Stimulated activated naive CD8-positive, alpha-beta T cell treated with anti-CD3 and anti-CD28 coated beads, Interleukin-15, Interleukin-2, amounts not matched to agents 100 U/mL and 50 U/mL, for 24 hours (primary cell): ENCODE results near the gene ATMIN.

Experiments used
- ATAC-seq: fragments of 150-1000 bp; cut with Tn5 transposase; one replicate; pipeline ENCODE4 v1.10.0; 2021
- DNase-seq: peaks from one replicate; pipeline ENCODE4 v3.0.0; 2021

Gene ATMIN

DNA sequence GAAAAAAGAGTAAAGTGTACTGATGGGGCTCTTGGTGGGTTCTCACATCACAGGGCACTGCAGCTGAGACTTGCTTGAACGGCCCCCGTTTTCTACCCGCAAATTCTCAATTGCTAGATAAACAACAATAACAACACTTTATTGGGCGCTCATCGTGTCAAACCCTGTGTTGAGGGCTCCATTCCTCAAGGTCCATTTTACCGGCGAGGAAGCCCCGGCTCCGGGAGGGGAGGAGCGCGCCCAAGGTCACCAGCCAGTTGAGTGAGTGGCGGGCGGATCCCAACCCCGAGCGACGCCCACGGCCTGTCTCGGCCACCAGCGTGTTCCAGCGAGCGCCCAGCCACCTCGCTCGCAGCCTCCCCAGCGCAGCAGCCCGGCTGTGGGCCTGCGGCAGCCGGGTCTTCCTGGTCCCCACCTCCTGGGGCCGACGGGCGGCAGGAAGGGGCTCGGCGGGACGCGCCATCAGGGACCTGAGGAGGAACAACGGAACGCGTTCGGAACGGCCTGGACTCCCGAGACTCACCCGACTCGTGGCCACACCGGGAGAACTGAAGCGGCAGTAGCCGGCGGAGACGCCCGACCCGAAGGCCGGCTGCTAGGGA, 29.3 kb upstream of the ATMIN start:
- ATAC-seq (peak; percentile 38), DNase-seq (peak; percentile 79)

DNA sequence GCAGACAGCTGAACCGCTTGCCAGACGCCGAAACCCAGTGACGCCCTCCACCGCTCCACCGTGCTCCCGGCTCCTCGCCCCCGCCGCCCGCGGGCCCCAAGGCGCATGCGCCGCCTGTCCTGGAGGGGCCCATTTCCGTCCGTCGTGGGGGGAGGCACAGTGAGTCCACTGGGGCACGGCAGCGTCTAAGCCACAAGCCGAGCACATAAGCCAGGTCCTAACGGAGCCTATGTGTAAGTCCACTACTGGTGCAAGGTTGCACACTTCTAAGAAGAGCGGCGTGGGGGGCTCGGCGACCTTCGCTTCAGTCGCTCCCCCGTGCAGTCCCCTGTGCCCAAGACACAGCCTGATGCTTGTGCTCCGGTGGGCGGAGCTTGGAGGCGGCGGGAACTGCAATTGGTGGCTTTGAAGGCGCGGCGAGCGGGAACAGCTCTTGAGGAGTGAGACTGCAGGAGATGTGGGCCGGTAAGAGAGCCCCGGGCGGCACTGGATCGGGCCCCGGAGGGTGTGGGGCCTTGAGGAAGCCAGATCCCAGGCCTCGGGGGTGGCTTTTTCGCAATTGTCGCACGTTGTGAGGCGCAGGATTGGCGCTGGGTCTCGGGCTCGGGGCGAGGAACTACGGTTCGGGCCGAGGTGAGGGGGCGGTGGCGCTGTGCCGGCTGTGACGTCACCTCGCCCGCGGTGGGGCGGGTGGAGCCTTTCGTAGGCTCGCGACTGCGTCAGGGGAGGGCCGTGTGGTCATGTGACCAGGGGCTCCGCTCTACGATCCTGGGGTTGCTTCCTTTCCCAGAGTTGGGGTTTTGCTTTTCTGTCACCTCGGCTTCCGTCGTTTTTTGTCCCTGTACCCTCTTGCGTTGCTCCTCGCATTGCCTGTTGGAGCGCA, 28.6 kb upstream of the ATMIN start, which contains the start of the genes CENPN and CMC2:
Gene CENPN (plus strand): TSS at position 402 of the 883 bp plus-strand sequence. CDS start 4,726 bp downstream, outside the sequence.
Gene CMC2 (minus strand): TSS at position 73 of the 883 bp plus-strand sequence. CDS start 9,491 bp downstream, outside the sequence.
- ATAC-seq (peak; percentile 90), DNase-seq (peak; percentile 95)

GRCh38 chr16:81008505-81008789, 27.2 kb upstream of the ATMIN start:
- no peak for DNase-seq

DNA sequence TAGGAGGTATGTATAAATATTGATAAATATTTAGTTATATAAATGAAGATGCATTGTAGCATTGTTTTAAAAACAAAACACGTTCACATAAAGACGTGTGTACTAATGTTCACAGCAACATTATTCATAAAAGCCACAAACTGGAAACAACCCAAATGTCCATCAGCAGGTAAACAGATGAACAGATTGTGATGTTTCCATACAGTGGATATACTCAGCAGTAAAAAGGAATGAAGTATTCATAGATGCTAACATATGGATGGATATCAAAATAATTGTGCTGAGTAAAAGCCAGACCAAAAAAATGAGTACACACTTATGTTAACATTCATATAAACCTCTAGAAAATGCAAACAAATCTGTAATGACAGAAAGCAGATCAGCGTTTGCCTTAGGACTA, 22.7 kb upstream of the ATMIN start:
- no peak for DNase-seq
- ATAC-seq, result no peak

More at GRCh38 chr16:81008505-81008789, 27.2 kb upstream of the ATMIN start:
- no peak for ATAC-seq

- DNase-seq (no peak), ATAC-seq (no peak)
Measured at GRCh38 chr16:81014672-81015071, 21.0 kb upstream of the ATMIN start.

- ATAC-seq (no peak), DNase-seq (no peak)
Measured at GRCh38 chr16:81018496-81018895, 17.1 kb upstream of the ATMIN start.

- DNase-seq, result no peak
- ATAC-seq, result no peak
Measured at GRCh38 chr16:81026429-81026828, 9.2 kb upstream of the ATMIN start.

DNA sequence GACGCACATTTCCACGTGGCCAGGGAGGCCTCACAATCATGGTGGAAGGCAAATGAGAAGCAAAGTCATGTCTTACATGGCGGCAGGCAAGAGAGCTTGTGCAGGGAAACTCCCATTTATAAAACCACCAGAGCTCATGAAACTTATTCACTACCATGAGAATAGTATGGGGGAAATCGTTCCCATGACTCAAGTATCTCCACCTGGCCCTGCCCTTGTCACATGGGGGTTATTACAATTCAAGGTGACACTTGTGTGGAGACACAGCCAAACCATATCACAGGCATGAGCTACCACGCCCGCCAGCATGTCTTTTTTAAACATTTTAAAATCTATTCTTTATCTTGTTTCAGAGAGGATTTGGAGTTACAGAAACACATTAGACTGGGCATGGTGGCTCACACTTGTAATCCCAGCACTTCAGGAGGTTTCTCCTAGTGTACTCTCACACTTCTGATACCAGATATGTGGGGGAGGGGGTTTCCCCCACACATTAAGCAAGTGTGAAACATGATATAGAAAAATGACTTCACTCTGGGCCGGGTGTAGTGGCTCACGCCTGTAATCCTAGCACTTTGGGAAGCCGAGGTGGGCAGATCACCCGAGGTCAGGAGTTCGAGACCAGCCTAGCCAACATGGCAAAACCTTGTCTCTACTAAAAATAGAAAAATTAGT, 5.6 kb upstream of the ATMIN start:
- peak; percentile 59 for ATAC-seq

GRCh38 chr16:81035975-81036750, 521 bp downstream of the ATMIN start:
- ATAC-seq (peak; percentile 73), DNase-seq (peak; percentile 48)

More for the DNA sequence above, 5.6 kb upstream of the ATMIN start:
- peak; percentile 10 for DNase-seq

DNA sequence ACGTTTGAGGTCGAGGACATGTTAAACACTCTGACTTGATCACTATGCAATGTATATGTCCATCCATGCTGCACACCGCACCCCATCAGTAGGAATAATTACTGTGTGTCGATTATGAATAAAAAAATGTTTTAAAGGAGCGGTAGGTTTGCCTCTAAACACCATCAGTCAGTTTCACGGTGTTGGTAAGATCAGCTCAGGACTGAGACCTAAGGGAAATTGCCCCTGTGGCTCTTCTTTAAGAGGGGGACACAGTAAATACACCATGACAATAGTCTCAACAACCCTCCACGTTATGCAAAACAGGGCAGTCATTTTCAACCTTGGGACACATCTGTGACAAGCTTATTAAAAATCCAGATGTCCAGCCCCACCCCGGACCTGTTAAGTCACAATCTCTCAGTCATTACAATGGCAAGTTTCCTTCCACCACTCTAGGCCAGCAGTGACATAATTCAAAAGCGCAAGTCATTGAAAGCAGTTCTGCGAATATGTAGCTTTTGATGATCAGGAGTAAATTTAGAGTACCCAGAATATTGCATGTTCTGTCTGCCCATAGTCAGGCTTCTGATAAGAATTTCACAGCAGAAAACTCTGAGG, 1.2 kb downstream of the ATMIN start:
- DNase-seq (no peak), ATAC-seq (no peak)

GRCh38 chr16:81040131-81040530, 4.5 kb downstream of the ATMIN start:
- ATAC-seq, result no peak
- no peak for DNase-seq

- DNase-seq, result no peak
- ATAC-seq, result no peak
Measured at GRCh38 chr16:81040842-81041241, 5.2 kb downstream of the ATMIN start.

DNA sequence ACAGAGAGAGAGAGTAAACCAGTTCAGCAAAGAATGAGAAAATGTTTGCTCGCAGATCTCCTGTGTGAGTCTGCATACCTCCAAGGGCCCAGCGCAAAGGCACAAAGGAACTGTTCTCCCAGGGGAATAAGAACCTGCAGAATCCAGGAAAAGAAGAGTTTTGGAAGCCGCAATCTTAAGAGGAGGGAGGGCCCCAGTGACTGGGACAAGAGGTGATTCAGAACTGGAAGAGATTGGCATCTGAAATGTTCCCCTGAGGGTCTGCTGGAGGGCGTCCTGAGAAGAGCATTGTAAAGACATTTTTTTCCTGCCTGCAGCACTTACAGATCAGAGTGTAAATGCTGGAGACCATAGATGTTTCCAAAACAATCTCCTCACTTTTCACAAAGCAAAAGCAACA, 6.1 kb downstream of the ATMIN start:
- ATAC-seq (no peak), DNase-seq (no peak)

DNA sequence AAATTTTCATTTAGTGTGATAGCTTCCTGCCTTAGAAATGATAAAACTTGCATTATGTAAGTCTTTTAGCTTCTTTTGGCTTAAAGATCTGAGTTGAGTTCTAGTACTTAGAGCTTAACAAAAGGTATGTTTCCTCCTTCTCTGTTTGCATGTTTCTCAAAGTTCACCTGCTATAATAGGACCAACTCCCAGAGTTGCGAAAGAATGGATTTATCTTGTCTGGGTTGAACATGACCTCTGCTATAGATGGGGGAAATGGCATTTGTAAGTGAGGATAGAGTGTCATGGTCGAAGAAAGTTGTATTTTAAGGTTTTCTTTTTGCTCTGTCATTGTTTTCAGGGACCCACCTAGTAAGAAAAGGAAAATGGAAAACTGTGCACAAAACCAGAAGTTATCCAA, 7.2 kb downstream of the ATMIN start:
- DNase-seq (no peak), ATAC-seq (no peak)

- no peak for ATAC-seq
- DNase-seq, result no peak
Measured at GRCh38 chr16:81053761-81054160, 18.1 kb downstream of the ATMIN start.

DNA sequence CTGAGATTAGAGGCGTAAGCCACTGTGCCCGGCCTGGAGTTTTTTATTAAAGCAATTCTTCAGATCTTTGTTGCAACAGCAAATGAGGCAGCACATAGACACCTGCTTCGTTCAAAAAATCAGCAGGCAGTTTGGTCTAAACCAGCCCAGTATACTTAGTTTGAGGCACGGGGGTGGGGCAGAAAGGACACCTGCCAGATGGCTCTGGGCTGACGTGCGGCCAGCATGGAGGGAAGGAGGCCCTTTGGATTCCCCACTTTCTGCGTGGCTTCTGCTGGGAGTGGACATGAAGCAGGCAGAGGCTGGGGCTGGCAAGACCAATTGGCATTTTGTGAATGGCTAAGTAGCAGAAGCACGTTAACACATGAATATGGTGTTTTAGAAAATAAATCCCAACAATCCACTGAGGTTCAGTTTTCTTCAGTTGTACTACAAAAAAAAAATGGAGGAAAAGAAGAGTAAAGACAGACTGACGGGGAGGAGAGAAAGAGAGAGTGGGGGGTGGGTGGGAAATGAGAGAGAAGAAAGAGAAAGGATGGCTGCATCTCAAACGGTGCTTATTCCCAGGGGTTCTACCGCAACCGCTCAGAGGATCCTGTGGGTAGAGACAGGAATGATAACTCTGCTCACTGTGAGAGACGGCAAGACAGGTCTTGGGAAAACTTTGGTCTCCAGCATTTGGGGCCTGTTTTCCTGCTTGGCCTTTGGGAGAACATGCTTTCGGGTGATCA, 25.1 kb downstream of the ATMIN start:
- ATAC-seq (no peak), DNase-seq (no peak)

DNA sequence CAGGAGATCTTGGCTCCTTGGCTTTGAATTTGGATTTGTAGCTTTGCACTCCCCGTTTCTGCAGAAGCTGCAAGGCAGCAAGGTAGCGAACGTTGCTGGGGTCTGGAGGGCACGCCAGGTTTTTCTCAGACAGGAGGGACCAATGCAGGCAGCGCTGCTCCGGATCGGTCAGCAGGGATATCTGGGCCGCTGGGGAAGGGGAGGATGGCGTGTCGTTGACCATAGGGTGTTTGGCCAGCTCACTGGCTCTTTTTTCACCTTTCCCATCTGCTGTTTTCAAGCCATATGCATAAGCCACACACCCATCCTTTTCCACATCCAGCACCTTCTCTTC, 25.6 kb downstream of the ATMIN start:
- no peak for DNase-seq
- no peak for ATAC-seq

DNA sequence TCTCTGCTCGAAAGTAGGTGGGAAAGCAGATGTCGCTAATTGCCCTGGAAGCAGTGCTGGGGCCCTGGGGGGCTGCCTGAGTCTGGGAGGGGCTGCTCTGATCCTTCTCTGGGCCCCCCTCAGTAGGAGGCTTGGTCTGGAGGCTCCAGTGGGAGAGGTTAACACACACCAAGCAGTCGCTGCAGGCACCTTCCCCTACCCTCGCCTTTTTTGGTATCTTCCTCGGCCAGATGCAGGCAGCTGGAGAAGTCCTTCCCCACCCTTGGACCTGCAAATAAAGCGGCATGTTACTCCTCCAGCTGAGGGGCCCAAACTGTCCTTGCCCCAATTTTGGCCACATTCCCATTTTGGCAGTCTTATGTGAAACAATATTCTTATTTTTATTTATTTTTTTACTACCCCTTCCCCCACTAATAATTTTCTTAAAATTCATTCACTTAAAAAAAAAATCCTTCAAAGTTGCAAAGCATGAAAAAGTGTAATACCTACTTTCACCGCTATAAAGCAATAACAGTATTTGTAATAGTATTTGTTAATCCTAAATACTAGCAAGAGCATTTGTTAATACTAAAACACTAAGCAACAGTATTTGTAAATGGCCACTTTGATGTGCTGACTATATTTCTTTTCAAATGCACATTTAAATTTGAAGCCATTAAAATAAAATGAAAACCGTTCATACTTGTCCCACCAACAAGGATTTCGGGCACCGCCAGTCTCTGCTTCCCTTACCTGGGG, 26.4 kb downstream of the ATMIN start:
- DNase-seq (no peak), ATAC-seq (no peak)

DNA sequence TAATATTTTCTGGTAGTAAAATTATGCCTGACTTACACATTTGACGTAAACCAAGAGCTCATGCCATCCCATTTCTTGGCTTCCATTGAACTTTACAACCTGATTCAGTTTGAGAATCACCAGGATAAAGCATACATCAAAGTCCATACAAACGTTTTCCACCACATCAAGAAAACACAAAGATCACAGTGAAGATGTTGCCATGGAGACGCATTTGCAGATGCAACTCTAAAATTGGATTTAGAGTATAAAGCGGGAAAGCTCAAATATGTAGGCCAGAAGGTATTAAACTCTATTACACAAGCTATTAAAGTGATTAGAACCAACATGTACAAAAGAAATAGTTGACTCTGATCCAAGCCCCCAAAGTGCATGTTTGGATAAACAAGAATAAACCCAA, 31.0 kb downstream of the ATMIN start:
- DNase-seq, result no peak

GRCh38 chr16:81067166-81067565, 31.5 kb downstream of the ATMIN start:
- ATAC-seq (no peak), DNase-seq (no peak)

More for the DNA sequence above, 31.0 kb downstream of the ATMIN start:
- ATAC-seq, result no peak

DNA sequence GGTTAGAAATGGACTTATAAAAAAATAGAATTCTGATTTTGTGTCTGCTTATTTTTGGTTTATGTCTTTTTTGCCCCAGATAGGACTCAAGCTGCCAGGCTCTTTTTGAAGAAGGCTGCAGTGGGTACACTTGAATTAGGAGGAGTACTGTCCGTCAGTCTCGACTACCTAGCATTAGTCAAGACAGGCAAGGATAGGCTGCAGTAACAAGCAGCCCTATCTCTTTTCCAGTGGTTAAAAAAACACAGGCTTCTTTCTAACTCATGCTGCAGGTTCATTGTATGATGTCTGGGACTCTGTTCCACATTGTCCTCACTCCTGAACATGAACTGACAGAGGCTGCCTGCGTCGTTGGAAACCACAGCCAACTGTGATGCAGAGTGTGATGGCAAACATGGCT, 33.4 kb downstream of the ATMIN start:
- DNase-seq (no peak), ATAC-seq (no peak)
